K562 (cell line): ENCODE data around the gene PRKAA1. TPM values are rescaled to one million over a fixed set of nuclear protein-coding genes. Genes with fewer than 3 reads are reported as not detected.

ENCODE experiments used
- ARNT ChIP-seq, 2 experiments: fragments of 450-650 bp; IDR thresholded peaks; 2 replicates each; pipeline ENCODE4 v1.6.1; 2016; ENCODE audit warnings: mild to moderate bottlenecking in 1 of 2
- CCNT2 ChIP-seq: IDR thresholded peaks from 2 replicates; pipeline ENCODE4 v1.6.1; 2011; ENCODE audit warnings: borderline replicate concordance, low read depth, mild to moderate bottlenecking, moderate library complexity, mixed read lengths, low read length; ENCODE audit not compliant: insufficient read length; ENCODE audit errors: extremely low read depth
- FOSL1 ChIP-seq: fragments of 200-800 bp; sonication (Bioruptor generic); conservative IDR thresholded peaks from 2 replicates; pipeline ENCODE4 v1.6.1; 2016; ENCODE audit warnings: missing genetic modification characterization, missing compliant biosample characterization
- GABPA ChIP-seq: fragments of 200-800 bp; sonication (Bioruptor generic); conservative IDR thresholded peaks from 2 replicates; pipeline ENCODE4 v1.6.1; 2016; ENCODE audit warnings: low read depth, missing genetic modification characterization, missing compliant biosample characterization
- KLF16 ChIP-seq: IDR thresholded peaks from 2 replicates; pipeline ENCODE4 v1.6.1; 2016; ENCODE audit warnings: antibody characterized with exemption
- MED1 ChIP-seq: sonication (generic); formaldehyde crosslinking; IDR thresholded peaks from 2 replicates; pipeline ENCODE4 v1.8.1; 2023; ENCODE audit warnings: missing genetic modification reagents, borderline replicate concordance
- NBN ChIP-seq: fragments of 450-650 bp; IDR thresholded peaks from 2 replicates; pipeline ENCODE4 v1.6.1; 2016; ENCODE audit warnings: low read depth, mild to moderate bottlenecking
- PHB ChIP-seq: fragments of 250-450 bp; sonication (Bioruptor Pico); IDR thresholded peaks from 2 replicates; pipeline ENCODE4 v1.5.0; 2021
- PHF21A ChIP-seq: fragments of 450-650 bp; IDR thresholded peaks from 2 replicates; pipeline ENCODE4 v1.6.1; 2017; ENCODE audit warnings: low read depth, borderline replicate concordance
- PML ChIP-seq: IDR thresholded peaks from 2 replicates; pipeline ENCODE4 v1.6.1; 2012; ENCODE audit warnings: low read length, inconsistent platforms
- PTTG1 ChIP-seq: fragments of 450-650 bp; IDR thresholded peaks from 2 replicates; pipeline ENCODE4 v1.6.1; 2016; ENCODE audit warnings: low read depth, mild to moderate bottlenecking, missing genetic modification characterization, missing compliant biosample characterization
- RCOR1 ChIP-seq, 2 experiments: IDR thresholded peaks; 2 replicates each; pipeline ENCODE4 v1.6.1; 2012; ENCODE audit warnings: low read depth in 2 of 2, low read length in 2 of 2, borderline replicate concordance in 1 of 2, improper control_type of control experiment in 1 of 2
- TFAM ChIP-seq: fragments of 250-450 bp; sonication (Bioruptor Pico); conservative IDR thresholded peaks from 2 replicates; pipeline ENCODE4 v1.5.0; 2021; ENCODE audit warnings: mild to moderate bottlenecking, moderate library complexity
- ZBTB34 ChIP-seq: fragments of 250-450 bp; sonication (Bioruptor Pico); IDR thresholded peaks from 2 replicates; pipeline ENCODE4 v1.8.0; 2021; ENCODE audit warnings: mild to moderate bottlenecking, moderate library complexity
- ZNF239 ChIP-seq: fragments of 250-450 bp; sonication (Bioruptor Pico); IDR thresholded peaks from 2 replicates; pipeline ENCODE4 v1.4.0; 2020; ENCODE audit warnings: mild to moderate bottlenecking
- ZNF707 ChIP-seq: fragments of 250-450 bp; sonication (Bioruptor Pico); conservative IDR thresholded peaks from 2 replicates; pipeline ENCODE4 v1.8.0; 2022; ENCODE audit warnings: inconsistent platforms, mild to moderate bottlenecking, moderate library complexity
- ZNF75A ChIP-seq: fragments of 450-650 bp; formaldehyde crosslinking; IDR thresholded peaks from 2 replicates; pipeline ENCODE4 v1.4.0; 2020; ENCODE audit warnings: mild to moderate bottlenecking
- polyA plus RNA-seq, 8 experiments: library from polyadenylated mRNA; depleted of rRNA in 4 of 8; stranded (reverse) in 5 of 8; unstranded in 3 of 8; fragments of >200 nt; fragmentation: Nextera tagmentation in 2 of 8; fragmentation: Illumina TruSeq in 1 of 8; extraction: Ambion mirVana in 2 of 8; extraction: Trizol in 1 of 8; gene quantifications; 2 replicates each; pipeline versions ENCODE4 v1.2.1 to v1.2.3, GENCODE V29; 2011 to 2014; ENCODE audit warnings: inconsistent platforms in 1 of 8, missing spikeins in 1 of 8
- total RNA-seq, 7 experiments: library from RNA; depleted of rRNA in 6 of 7; stranded (reverse); fragments of >200 nt in 6 of 7; fragmentation: Illumina TruSeq in 2 of 7; extraction: Trizol in 2 of 7; gene quantifications; 2 replicates each; pipeline versions ENCODE4 v1.2.1 to v1.2.3, GENCODE V29; 2011 to 2021; ENCODE audit warnings: low replicate concordance in 1 of 7
- TF ChIP-seq, protein P1 (sequence below): fragments of 250-450 bp; sonication (Bioruptor Pico); IDR thresholded peaks from 2 replicates; pipeline ENCODE4 v1.4.0; 2020; ENCODE audit warnings: mild to moderate bottlenecking, moderate library complexity
- TF ChIP-seq, protein P2 (sequence below): sonication (generic); IDR thresholded peaks from 2 replicates; pipeline ENCODE4 v1.6.1; 2016
- TF ChIP-seq, protein P3 (sequence below): sonication (generic); formaldehyde crosslinking; IDR thresholded peaks from 2 replicates; pipeline ENCODE4 v1.8.1; 2023; ENCODE audit warnings: mild to moderate bottlenecking, missing genetic modification reagents

Gene PRKAA1
- total and polyA plus RNA-seq, 9 of the 15 experiments (the other 6 are each of a cell fraction or from before 2014, with no cell fraction given), result 24.5 to 84.0 (median 51.4) TPM

DNA sequence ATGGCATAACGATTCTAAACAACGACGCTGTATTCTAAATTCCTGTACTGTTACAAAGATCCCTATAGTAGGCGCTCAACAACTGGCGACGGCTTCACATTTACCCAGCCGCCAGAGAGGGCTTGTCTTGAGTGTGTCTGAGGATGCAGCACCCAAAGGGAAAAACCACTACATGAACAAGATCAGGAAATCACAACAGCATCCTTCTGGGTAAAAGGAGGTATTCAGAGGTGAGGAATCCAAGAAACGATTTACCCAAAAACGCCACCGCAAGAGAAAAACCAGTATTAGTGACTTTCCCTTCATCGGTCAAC is 43.1 kb downstream of the PRKAA1 start (continued):
- TF ChIP-seq PTTG1 (tag) (no peak), ZBTB34 (CRISPR knock-in tag) (no peak), CCNT2 (no peak), ZNF707 (CRISPR knock-in tag) (no peak), KLF16 (peak; percentile 59; the same call in 1 of the 2 replicates), RCOR1 (IDR thresholded peaks at IDR 0.05; ENCODE audit: borderline replicate concordance in 1 of 2, low read depth in 2 of 2, low read length in 2 of 2) (peak; percentile 13 to 72; a peak in 1 of 4 replicates), TFAM (CRISPR knock-in tag) (no peak), GABPA (no peak), PHB (no peak), ZNF75A (CRISPR knock-in tag) (no peak), MED1 (no peak), PML (no peak), FOSL1 (tag) (no peak), ZNF239 (CRISPR knock-in tag) (no peak), PHF21A (0 out of 2 replicates have a peak, but pooled peaks have one; percentile 35), ARNT (IDR thresholded peaks at IDR 0.05) (peak in 1 of 2 experiments; percentile 65; a peak in 2 of 4 replicates), NBN (0 out of 2 replicates have a peak, but pooled peaks have one; percentile 22)
- TF ChIP-seq, protein P1, sequence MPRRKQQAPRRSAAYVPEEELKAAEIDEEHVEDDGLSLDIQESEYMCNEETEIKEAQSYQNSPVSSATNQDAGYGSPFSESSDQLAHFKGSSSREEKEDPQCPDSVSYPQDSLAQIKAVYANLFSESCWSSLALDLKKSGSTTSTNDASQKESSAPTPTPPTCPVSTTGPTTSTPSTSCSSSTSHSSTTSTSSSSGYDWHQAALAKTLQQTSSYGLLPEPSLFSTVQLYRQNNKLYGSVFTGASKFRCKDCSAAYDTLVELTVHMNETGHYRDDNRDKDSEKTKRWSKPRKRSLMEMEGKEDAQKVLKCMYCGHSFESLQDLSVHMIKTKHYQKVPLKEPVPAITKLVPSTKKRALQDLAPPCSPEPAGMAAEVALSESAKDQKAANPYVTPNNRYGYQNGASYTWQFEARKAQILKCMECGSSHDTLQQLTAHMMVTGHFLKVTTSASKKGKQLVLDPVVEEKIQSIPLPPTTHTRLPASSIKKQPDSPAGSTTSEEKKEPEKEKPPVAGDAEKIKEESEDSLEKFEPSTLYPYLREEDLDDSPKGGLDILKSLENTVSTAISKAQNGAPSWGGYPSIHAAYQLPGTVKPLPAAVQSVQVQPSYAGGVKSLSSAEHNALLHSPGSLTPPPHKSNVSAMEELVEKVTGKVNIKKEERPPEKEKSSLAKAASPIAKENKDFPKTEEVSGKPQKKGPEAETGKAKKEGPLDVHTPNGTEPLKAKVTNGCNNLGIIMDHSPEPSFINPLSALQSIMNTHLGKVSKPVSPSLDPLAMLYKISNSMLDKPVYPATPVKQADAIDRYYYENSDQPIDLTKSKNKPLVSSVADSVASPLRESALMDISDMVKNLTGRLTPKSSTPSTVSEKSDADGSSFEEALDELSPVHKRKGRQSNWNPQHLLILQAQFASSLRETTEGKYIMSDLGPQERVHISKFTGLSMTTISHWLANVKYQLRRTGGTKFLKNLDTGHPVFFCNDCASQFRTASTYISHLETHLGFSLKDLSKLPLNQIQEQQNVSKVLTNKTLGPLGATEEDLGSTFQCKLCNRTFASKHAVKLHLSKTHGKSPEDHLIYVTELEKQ (CRISPR knock-in tag), result no peak
- TF ChIP-seq, protein P2, sequence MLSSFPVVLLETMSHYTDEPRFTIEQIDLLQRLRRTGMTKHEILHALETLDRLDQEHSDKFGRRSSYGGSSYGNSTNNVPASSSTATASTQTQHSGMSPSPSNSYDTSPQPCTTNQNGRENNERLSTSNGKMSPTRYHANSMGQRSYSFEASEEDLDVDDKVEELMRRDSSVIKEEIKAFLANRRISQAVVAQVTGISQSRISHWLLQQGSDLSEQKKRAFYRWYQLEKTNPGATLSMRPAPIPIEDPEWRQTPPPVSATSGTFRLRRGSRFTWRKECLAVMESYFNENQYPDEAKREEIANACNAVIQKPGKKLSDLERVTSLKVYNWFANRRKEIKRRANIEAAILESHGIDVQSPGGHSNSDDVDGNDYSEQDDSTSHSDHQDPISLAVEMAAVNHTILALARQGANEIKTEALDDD, result no peak
- TF ChIP-seq, protein P3, sequence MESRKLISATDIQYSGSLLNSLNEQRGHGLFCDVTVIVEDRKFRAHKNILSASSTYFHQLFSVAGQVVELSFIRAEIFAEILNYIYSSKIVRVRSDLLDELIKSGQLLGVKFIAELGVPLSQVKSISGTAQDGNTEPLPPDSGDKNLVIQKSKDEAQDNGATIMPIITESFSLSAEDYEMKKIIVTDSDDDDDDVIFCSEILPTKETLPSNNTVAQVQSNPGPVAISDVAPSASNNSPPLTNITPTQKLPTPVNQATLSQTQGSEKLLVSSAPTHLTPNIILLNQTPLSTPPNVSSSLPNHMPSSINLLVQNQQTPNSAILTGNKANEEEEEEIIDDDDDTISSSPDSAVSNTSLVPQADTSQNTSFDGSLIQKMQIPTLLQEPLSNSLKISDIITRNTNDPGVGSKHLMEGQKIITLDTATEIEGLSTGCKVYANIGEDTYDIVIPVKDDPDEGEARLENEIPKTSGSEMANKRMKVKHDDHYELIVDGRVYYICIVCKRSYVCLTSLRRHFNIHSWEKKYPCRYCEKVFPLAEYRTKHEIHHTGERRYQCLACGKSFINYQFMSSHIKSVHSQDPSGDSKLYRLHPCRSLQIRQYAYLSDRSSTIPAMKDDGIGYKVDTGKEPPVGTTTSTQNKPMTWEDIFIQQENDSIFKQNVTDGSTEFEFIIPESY, result no peak
